KBM-7 (cell line): Measurements from ENCODE around the gene ADIPOR2.
"Not testable (repeated sequence)": the region's sequence is repeated elsewhere in the genome, so short reads cannot be mapped to it uniquely, and the experiment has no call there.

ENCODE experiments used
- DNase-seq: peaks from one replicate; pipeline ENCODE4 v3.0.0-alpha.2; 2015
- in situ Hi-C: fragments of 300-500 bp; cut with MboI; formaldehyde crosslinking; loops from 2 replicates; pipeline ENCODE4 v1.14.3; 2020; ENCODE audit warnings: low sequenced_read_pairs, low pct_unique_long_range_greater_than_20kb, mixed read lengths

Gene ADIPOR2

DNA sequence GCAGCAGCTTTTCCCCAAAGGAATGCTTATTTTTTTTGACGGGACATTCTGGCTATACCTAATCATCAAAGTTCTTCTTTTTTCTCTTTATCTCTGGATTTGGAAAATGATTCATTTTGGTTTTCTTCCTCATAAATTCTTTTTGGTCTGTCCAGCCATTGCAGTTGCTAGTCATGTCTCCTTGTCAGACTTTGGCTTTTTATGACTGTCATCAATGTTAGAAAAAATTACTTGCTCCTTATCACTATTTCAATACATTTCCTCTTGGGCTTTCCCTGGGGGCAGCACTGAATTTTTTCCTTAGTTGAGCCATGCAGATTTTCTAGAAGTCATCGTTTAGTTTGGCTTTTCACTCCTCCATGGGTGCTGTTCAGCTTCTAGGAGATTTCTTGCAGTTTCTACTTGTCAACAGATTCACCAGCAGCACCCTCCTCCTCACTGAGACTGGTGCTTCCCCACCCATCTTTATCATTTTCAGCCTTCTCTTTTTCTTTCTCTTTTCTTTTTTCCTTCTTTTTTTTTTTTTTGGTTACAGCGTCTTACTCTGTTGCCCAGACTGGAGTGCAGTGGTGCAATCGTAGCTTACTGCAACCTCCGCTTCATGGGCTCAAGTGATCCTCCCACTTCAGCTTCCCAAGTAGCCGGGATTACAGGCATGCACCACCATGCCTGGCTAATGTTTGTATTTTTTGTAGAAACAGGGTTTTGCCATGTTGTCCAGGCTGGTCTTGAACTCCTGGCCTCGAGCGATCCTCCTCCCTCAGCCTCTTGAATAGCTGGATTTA lies 5.2 kb downstream of the ADIPOR2 start:
- DNase-seq = no peak
- in situ Hi-C loops = no loop called here

DNA sequence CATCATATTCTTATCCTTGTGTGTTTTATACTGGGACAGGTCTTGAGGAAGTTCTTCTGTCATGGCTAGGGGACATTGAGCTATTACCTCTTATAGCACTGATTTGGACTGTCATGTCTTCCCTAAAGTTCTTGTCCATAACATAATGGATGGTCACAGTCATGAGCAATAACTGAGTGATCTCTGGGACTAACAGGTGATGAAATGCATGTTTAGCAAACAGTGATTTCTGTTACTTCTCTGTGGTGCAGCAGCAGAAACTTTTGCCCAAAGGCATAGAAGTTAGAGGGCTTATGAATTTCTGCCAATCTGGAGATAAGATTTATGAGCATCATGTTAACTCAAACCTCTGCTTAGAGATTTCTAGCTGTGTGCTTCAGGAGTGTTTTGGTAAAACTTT lies 5.9 kb downstream of the ADIPOR2 start:
- in situ Hi-C loops = no loop called here
- no peak for DNase-seq

DNA sequence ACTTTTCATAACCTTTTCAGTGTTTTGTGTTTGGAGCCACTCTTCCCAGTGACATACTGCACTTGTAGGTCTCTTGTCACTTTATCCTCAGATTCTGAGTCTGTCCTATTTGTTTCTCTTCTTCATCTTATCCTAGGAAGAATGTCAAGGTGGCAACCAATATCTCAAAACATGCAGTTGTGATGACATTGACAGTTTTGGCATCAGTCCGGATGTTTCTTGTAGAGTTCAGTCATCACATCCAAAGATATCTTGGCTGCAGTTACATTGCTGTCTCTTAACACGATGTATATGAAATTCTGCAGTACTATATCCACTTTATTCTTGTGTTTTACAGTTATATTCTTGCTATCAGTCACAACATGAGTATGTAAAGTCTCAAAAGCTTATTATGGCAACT lies 6.4 kb downstream of the ADIPOR2 start:
- in situ Hi-C loops = no loop called here
- DNase-seq = no peak

DNA sequence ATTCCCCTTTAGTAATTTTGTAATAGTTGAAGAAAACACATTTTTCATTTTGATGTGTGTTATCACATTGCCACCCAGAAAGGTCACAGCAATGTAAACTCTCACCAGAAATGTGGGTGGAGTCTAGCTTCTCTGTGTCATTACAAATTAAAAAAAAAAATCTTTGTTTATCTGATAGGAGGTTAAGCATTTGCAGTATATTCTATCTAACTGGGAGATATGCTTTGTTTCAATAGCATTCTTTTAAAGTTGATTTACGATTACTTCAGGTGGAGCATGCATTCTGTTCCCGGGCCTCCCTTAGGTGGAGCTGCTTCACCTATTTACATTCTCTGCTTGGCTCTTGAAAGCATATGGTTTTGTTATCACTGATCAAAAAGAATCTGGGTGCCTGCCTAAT lies 7.8 kb downstream of the ADIPOR2 start:
- in situ Hi-C loops = no loop called here
- DNase-seq = no peak

DNA sequence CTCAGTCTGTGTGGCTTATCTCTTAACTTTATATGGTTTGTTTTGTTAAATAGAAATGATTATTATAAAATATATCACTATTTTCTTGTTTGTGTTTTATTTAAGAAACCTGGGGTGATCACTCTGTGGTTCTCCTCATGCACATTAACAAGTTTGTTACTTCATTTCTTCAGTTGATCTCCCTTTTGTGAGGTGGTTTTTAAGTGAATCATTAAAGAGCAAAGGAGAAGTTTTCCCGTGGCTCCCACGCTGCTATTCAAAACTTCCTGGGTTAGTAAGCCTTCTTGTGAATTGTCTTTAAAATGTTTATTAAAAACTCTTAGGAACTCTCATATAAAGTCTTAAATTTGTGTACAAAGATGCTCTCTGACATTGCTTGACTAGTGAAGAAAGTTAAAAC lies 11.8 kb downstream of the ADIPOR2 start:
- in situ Hi-C loops = no loop called here
- no peak for DNase-seq

DNA sequence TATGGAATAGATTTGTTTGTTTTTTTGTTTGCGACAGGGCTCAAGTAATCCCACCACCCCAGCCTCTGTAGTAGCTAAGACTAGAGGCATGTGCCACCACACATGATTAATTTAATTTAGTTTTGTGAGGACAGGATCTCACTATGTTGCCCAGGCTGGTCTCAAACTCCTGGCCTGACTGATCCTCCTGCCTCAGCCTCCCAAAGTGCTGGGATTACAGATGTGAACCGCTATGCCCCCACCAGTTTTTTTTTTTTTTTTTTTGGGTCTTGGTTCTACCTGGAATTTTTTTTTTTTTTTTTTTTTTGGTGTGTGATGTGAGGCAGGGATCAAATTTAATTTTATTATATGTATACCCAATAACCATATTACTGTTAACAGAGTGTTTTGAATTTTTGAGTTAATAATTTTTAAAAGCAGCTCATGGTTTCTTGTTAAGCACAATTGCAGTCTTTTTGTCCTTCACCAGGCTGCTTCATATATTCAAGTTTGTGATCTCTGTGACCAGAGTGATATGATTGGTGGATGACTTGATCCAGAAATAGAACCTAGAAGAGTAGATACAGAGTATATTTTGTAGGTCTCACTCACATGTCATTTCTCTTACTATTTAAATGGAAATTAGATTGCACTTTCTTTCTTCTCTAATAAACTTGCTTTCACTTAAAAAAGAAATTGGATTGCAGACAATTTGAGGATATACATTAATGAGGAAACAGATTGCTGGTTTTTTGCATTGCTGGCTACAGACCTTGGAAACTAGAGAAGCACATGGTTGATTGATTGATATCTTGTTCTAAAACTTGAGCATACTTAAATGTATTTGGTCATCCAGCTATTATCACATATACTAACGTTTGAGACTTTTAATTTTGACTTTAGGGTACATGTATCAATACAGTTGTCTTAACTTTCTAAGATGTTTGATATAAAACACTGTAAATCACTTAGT lies 13.2 kb downstream of the ADIPOR2 start:
- peak; percentile 36 for DNase-seq
- in situ Hi-C loops = no loop called here

DNA sequence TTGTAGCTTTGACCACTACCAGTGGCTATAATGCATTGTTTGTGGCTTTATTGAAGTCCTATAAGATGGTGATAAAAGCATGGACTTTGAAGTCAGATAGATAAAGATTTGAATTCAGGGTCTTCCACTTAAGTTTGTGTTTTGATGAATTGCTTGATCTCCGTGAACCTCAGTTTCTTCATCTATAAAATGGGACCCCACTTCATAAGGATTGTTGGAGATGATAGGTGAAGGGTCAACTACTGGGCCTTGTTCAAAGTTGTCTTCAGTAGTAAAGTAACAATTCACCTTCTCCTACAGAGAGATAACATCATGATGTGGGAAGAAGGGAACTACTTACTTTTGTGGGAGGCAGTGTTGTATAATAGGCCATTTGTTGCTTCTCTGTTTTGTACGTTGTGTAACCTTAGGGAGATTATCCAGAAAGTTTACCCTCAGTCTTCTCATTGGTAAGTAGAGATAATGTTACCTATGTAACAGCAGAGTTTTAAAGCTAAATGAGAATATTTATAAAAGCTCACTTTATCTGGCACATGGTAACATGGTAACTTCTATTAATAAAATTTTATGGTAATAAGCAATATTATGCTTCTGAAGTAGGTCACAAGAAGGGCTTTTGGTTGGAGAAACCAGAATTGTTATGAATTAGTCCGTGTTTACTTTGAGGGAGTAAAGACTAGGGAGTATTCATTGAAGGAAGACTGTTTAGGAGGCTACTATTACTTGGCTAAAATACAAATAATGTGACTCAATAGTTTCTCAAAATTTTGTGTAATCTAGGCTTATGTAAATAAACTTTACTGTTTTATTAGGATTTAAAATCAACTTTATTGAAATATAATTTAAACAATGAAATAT lies 15.1 kb downstream of the ADIPOR2 start:
- in situ Hi-C loops = no loop called here
- DNase-seq = no peak

DNA sequence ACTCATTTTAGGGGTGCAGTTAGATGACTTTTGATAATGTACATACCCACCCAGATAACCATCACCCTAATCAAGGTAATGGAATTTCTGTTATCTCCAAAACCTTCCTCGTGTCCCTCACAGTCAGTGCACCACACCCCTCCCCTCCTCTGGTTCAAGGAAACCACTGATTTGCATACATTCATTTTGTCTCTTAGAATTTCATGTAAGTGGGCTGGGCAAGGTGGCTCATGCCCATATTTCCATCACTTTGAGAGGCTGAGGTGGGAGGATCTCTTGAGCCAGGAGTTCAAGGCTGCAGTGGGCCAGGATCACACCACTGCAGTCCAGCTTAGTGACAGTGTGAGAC lies 15.7 kb downstream of the ADIPOR2 start:
- no peak for DNase-seq
- in situ Hi-C loops = no loop called here

DNA sequence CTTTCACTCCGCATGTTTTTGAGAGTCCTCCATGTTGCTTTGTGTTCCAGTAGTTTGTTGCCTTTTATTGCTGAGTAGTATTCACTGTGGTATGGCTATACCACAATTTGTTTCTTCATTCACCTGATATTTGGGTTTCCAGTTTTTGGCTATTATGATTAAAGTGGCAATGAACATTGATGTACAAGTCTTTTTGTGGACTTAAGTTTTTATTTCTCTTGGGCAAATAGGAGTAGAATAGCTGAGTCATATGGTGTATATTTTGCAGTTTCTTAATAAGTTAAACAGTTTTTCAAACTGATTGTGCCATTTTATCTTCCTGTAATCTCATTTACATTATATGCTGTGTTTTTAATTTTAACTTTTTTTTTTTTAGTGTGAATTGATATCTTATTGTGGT lies 16.2 kb downstream of the ADIPOR2 start:
- DNase-seq = no peak
- in situ Hi-C loops = no loop called here

DNA sequence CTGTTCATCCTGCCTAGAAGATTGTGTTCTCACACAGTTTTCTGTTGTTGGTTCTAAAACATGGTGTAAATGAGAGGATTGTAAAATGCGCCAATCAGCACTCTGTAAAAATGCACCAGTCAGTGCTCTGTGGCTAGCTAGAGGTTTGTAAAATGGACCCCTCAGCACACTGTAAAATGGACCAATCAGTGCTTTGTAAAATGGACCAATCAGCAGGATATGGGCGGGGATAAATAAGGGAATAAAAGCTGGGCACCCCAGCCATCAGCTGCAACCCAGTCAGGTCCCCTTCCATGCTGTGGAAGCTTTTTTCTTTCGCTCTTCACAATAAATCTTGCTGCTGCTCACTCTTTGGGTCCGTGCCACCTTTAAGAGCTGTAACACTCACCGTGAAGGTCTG lies 19.1 kb downstream of the ADIPOR2 start:
- in situ Hi-C loops, DNase-seq: not testable (repeated sequence)

DNA sequence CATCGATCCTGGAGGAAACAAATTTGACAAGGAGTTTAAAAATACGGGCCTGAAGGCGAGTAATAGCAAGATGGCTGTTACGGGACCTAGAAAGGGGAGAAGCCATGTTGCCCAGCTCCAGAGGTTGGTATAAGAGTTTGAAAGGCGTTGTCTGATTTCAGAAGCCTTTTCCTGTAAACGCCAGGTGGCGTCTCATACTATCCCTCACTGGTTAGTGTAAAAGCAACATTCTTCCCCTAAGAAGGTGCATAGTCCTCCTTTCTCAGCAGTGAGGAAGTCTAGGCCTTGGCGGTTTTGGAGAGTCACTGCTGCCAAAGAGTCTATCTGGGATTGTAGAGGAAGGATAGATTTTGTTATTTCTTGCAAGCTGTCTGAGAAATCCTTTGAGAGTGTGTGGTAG lies 20.0 kb downstream of the ADIPOR2 start:
- DNase-seq = not testable (repeated sequence)

DNA sequence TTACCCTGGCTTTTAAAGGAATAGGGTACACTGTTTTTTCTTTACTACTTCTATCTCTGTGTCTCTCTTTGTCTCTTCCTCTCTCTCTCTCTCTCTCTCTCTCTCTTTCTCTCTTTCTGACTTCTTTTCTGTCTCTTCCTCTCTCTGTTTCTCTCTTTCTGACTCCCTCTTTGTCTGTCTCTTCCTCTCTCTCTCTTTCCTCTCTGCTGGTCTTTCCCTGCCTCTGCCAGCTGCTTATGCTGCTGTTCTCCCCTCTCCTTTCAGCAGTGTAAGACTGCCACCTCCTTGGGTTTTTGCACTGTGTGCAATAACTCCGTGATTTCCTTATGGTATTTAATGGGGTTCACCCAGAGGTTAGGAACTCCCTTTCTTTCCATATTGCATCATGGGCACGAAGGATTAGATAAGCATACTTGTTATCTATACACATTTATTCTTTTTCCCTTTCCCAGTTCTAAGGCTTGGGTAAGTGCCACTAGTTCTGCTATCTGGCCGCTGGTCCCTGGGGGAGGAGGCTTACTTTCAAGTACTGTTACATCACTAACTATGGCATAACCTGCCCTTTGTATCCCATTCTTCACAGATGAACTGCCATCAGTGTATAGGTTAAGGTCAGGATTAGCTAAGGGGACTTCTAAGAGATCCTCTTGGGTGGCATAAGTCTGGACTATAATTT lies 20.8 kb downstream of the ADIPOR2 start:
- in situ Hi-C loops, DNase-seq: not testable (repeated sequence)

More for the DNA sequence above, 20.0 kb downstream of the ADIPOR2 start:
- in situ Hi-C loops = not testable (repeated sequence)

DNA sequence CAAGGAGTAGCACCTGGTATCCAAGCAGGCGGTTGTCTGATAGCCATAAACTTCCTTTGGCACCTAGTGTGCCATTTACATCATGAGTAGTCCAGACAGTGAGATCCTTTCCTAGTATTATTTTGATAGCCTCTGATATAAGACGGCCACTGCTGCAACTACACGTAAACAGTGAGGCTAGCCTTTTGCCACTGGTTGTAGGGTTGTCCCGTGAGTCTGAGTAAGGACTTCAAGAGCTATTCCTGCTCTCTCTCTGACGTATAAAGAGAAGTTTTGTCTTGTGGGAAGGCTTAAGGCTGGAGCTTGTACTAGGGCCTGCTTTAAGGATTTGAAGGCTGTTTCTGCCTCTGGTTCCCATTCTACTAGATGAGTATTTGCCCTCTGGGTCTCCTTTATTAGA lies 21.4 kb downstream of the ADIPOR2 start:
- DNase-seq, in situ Hi-C loops: not testable (repeated sequence)

DNA sequence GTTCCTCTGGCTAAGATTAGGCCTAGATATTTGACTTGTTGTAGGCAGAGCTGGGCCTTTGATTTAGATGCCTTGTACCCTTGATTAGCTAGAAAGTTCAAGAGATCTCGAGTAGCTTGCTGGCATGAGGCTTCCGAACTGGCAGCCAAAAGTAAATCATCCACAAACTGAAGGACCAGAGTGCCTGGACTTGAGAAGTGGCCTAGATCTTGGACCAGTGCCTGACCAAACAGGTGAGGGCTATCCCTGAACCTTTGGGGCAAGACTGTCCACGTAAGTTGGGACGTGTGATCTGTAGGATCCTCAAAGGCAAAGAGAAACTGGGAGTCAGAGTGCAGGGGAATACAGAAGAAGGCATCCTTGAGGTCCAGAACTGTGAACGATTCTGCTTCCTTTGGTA lies 22.0 kb downstream of the ADIPOR2 start:
- in situ Hi-C loops, DNase-seq: not testable (repeated sequence)

DNA sequence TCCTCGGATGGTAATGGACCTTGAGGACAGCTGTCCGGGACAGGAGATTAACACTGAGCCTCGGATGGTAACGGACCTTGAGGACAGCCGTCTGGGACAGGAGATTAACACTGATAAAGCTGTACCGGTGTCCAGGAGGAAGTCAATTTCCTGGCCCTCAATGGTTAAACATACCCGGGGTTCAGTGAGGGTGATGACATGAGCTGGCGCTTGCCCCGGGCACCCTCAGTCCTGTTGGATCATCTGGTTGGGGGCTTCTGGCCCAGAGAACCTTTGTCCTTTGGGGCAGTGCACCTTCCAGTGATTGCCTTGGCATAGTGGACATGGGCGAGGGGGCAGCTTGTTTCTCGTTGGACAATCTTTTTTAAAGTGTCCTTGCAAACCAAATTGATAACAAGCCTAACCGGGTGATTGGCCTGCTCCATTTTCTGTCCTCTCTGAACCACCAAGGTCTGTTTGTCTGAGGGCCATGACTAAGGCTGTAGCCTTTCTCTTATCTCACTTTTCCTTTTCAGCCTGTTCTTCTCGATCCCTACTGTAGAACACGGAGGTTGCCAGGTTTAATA lies 23.0 kb downstream of the ADIPOR2 start:
- in situ Hi-C loops, DNase-seq: not testable (repeated sequence)

DNA sequence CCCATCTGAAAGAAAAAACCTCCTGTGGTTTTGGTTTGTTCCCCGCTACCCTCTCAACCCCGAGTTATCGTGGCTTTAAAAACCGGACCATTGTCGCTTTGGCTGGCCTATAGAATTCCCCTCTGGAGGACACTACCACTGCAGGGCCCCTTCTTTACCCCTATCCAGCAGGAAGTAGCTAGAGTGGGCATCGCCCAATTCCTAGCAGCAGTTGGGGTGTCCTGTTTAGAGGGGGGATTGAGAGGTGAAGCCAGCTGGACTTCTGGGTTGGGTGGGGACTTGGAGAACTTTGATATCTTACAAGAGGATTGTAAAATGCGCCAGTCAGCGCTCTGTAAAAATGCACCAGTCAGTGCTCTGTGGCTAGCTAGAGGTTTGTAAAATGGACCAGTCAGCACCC lies 24.6 kb downstream of the ADIPOR2 start:
- in situ Hi-C loops, DNase-seq: not testable (repeated sequence)

DNA sequence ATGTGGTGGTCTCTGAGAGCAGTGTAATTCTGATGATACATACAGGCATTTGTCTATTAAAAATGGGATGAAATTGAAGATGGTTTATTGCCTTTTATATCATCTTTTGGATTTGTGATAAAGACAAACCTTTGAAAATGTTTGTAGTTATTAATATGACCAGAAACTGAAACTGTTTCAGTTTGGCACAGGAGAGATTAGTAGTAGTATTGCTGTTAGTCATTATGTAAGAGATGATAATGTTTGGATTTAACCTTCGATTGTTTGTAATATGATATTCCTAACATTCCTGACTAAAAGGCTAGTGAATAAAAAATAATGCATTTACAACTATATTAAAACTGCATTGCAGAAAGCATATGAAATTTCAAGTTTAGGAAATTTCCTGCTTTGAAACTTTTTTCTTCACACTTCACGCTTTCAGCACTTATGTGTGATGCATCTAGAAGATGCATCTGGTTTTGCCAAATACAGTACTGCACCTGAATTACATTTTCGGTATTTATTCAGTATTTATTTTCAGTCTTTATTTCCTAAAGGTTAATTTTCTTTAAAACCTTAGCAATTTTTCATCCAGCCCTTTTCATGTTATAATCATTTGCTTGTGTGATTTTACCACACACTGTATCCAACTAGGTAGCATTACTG lies 25.5 kb downstream of the ADIPOR2 start:
- DNase-seq = no peak
- in situ Hi-C loops = no loop called here

DNA sequence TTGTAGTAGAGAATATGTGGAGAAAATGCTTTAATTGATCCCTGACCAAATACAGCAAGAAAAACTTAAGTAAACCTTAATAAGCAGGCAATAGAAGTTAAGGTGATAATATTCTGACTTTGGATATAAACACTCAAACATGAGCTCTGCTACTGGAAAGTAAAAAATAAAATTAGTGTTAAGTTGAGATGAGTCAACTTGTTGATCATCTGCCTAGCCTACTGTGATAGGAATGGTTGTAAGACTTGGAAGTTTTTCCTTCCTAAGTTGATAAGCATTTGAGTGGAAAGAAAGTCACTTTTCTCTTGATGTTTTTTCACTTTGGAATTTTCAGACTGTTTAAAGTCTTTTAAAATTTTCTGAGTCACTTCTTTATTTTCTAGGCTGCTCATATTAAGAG lies 26.0 kb downstream of the ADIPOR2 start:
- no peak for DNase-seq
- in situ Hi-C loops = no loop called here
